Measurements from ENCODE around the gene STOM. TPM values are rescaled to one million over a fixed set of nuclear protein-coding genes. Genes with fewer than 3 reads are reported as not detected.
A peak's percentile ranks its signal among the peaks of the same experiment; 100 is the strongest.

The STOM gene
- total RNA-seq (2021; ENCODE audit: unreplicated experiment) (22.4 TPM), Bru-seq, nascent RNA (percentile 58 among the genes with signal in this experiment), BruChase-seq, experiment 1, labeled RNA remaining after a 6-hour chase (percentile 74 among the genes with signal in this experiment), BruChase-seq, experiment 2, labeled RNA remaining after a 2-hour chase (percentile 53 among the genes with signal in this experiment)
- polyA plus RNA-seq (2012) = 13.6 and 16.1 TPM in 2 replicates
- long read RNA-seq, transcript STOM-201 (7 exons, 3,010 nt) = major isoform, 36 of 40 reads
- long read RNA-seq, partial matches to known transcripts = 0 of 40 reads
- long read RNA-seq, other reads (novel, unspliced or antisense) = 4 of 40 reads

- H3K79me2 ChIP-seq (ENCODE audit: insufficient read depth, low read length) = no peaks in the 10 kb centered on the region
- H3K4me3 ChIP-seq (replicated peaks in 1 of 2; ENCODE audit: low read depth in 1 of 2, low read length in 2 of 2) = peak within 1 kb of the TSS; percentile 46 to 59
- peak within 1 kb of the TSS; percentile 20; the same call in 1 of the 2 replicates for H3K27ac ChIP-seq (ENCODE audit: low read depth, low read length)
- intact Hi-C loops (cut with micrococcal nuclease) = no loop called here
- DNase-seq (ENCODE audit: low read depth, low spot score) = no peak
- H3K4me2 ChIP-seq (ENCODE audit: low read length) = peak within 1 kb of the TSS; percentile 76
- no peaks in the 10 kb centered on the region for H4K20me1 ChIP-seq (ENCODE audit: insufficient read depth)
- no peaks in the 10 kb centered on the region for H3K9me3 ChIP-seq (ENCODE audit: control insufficient read depth in 1 of 2, insufficient read depth in 1 of 2, low read depth in 1 of 2, low read length in 2 of 2)
- H2AFZ ChIP-seq (ENCODE audit: low read depth, low read length, poor library complexity, severe bottlenecking) = peak within 1 kb of the TSS; percentile 70
- peak within 1 kb of the TSS; percentile 67 for H3K9ac ChIP-seq (ENCODE audit: low read length)
- no peaks in the 10 kb centered on the region for H3K27me3 ChIP-seq (ENCODE audit: insufficient read depth, low read length)
- RAD21 ChIA-PET (ENCODE audit: low non-redundant PET in 1 of 2, low total read pairs in 2 of 2, uncharacterized antibody in 2 of 2, unreplicated experiment in 2 of 2) = no interaction called here
- no peaks in the 10 kb centered on the region for H3K36me3 ChIP-seq (ENCODE audit: control insufficient read depth in 1 of 2, insufficient read depth in 2 of 2, low read length in 2 of 2)
- TSS peak; percentile 51 for BruUV-seq (replicated peaks)
- ATAC-seq = peak; percentile 69
- POLR2A ChIA-PET = no interaction called here
- no peaks in the 10 kb centered on the region for H3K9me2 ChIP-seq (ENCODE audit: insufficient read depth)
- CTCF ChIA-PET = no interaction called here
- peaks cover 0 to 15% of the 10 kb centered on the region in 2 experiments; a peak in 1 of 4 replicates for H3K4me1 ChIP-seq (ENCODE audit: control insufficient read depth in 1 of 2, insufficient read depth in 2 of 2, low read length in 2 of 2)
- TF ChIP-seq RAD21 (IDR thresholded peaks at IDR 0.05; ENCODE audit: low read depth) (no peak), REST (IDR thresholded peaks at IDR 0.05; ENCODE audit: low read depth) (no peak), SRF (IDR thresholded peaks at IDR 0.05; ENCODE audit: low read depth) (no peak), POLR2AphosphoS5 (IDR thresholded peaks at IDR 0.05; ENCODE audit: low read depth, low read length) (peak; percentile 83), CTCF (IDR thresholded peaks at IDR 0.05 in 2 of 3, conservative IDR thresholded peaks at IDR 0.05 in 1 of 3; ENCODE audit: borderline replicate concordance in 1 of 3, insufficient read depth in 1 of 3, low read depth in 2 of 3, low read length in 2 of 3) (no peak), ATF3 (IDR thresholded peaks at IDR 0.05) (no peak), YY1 (IDR thresholded peaks at IDR 0.05; ENCODE audit: extremely low read depth, insufficient replicate concordance, low read depth, low read length) (no peak), EZH2phosphoT487 (IDR thresholded peaks at IDR 0.05; ENCODE audit: borderline replicate concordance) (no peak), EZH2 (IDR thresholded peaks at IDR 0.05) (no peak), MAX (IDR thresholded peaks at IDR 0.05) (peak; percentile 77), SP1 (IDR thresholded peaks at IDR 0.05; ENCODE audit: low read depth) (no peak), POLR2A (IDR thresholded peaks at IDR 0.05; ENCODE audit: borderline replicate concordance, extremely low read depth, insufficient read depth, insufficient read length) (peak; percentile 58), EGR1 (IDR thresholded peaks at IDR 0.05; ENCODE audit: low read depth) (no peak), ELF1 (IDR thresholded peaks at IDR 0.05; ENCODE audit: borderline replicate concordance, low read depth) (no peak), JUND (IDR thresholded peaks at IDR 0.05) (no peak), CBX3 (IDR thresholded peaks at IDR 0.05; ENCODE audit: low read depth) (no peak), CEBPB (IDR thresholded peaks at IDR 0.05; ENCODE audit: low read depth) (no peak), SIN3A (IDR thresholded peaks at IDR 0.05; ENCODE audit: low read depth) (no peak), TCF7L2 (IDR thresholded peaks at IDR 0.05; ENCODE audit: borderline replicate concordance, extremely low read depth, insufficient read depth, insufficient read length) (no peak), FOSL1 (IDR thresholded peaks at IDR 0.05; ENCODE audit: low read depth) (no peak)
These were observed at the start of gene STOM for GRCh38 chr9:121369595-121370265. Gene STOM (minus strand): TSS chr9:121370250. CDS start chr9:121370187, 63 bp downstream.

Data from HCT116 (cell line).